ENCODE data around the gene NXNL1.

- TF ChIP-seq, protein P1, sequence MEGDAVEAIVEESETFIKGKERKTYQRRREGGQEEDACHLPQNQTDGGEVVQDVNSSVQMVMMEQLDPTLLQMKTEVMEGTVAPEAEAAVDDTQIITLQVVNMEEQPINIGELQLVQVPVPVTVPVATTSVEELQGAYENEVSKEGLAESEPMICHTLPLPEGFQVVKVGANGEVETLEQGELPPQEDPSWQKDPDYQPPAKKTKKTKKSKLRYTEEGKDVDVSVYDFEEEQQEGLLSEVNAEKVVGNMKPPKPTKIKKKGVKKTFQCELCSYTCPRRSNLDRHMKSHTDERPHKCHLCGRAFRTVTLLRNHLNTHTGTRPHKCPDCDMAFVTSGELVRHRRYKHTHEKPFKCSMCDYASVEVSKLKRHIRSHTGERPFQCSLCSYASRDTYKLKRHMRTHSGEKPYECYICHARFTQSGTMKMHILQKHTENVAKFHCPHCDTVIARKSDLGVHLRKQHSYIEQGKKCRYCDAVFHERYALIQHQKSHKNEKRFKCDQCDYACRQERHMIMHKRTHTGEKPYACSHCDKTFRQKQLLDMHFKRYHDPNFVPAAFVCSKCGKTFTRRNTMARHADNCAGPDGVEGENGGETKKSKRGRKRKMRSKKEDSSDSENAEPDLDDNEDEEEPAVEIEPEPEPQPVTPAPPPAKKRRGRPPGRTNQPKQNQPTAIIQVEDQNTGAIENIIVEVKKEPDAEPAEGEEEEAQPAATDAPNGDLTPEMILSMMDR (conservative IDR thresholded peaks at IDR 0.05) = no peak
- TF ChIP-seq ZFX (IDR thresholded peaks at IDR 0.05) = no peak
These were observed 9.5 kb upstream of the NXNL1 start, which contains the start of gene SLC27A1 for GRCh38 chr19:17470068-17470841.

Measured in C4-2B (cell line).